SIG-M5 treated with dmso at 0.1 percent for 504 hours (cell line): ENCODE results near the gene CAMKK1.
"Not testable (repeated sequence)": the region's sequence is repeated elsewhere in the genome, so short reads cannot be mapped to it uniquely, and the experiment has no call there.

Experiments
- DNase-seq: peaks from one replicate; lab custom pipeline; 2025; ENCODE audit not compliant: unreplicated experiment; lab: John Stamatoyannopoulos, UW

The CAMKK1 gene

DNA sequence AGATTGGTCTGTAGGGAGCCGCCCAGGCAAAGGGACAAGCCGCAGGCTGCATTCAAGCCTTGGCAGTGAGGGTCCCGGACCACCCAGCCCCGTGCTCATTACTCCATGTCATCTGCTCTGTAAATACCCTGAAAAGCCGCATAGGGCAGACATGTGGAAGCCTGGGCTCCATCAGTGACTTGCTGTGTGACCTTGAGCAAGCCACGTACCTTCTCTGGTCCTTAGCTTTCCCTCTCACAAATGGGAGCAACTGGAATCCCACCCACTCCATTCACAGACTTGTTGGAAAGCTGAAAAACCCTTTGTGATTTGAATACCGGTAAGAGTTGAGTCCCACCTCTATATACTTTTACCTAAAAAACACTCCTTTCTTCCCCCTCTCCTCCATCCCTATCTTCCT, 11.9 kb downstream of the CAMKK1 start:
- no peak for DNase-seq

DNA sequence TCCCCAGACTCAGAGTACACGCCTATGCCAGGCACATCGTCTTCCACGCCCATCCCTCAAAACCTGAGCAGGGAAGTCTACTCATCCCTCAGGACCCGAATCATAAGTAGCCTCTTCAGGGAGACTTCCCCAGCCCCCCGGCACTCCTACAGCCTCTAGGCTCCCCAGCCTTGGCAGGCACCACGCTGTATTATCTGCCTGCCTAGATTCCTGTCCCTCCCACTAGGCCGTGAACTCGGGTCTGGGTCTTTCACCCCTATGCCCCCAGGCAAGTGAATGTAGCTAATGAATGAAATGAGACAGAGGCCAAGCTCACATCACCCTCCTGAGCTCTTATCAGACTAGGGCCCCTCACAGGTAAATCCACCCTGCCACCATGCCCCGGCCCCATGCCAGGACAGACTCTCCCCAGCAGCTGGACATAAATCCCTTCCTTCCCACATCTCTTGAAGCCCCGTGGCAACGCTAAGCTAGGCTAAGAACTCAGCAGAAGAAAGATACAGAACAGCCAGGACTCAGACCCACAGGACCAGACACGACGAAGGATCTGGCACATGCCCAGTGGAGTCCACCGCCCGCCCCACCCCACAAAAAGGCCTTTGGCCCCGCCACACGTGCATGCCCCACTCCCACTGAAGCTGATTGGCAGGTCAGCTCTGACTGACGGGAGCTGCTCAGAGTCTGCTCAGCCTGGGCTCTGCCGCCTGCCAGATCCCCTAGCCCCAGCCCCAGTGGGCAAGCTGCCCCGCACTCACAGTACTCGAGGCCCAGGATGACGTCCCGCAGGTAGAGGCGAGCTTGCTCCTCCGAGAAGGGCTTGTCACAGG, 13.0 kb downstream of the CAMKK1 start:
- no peak for DNase-seq

DNA sequence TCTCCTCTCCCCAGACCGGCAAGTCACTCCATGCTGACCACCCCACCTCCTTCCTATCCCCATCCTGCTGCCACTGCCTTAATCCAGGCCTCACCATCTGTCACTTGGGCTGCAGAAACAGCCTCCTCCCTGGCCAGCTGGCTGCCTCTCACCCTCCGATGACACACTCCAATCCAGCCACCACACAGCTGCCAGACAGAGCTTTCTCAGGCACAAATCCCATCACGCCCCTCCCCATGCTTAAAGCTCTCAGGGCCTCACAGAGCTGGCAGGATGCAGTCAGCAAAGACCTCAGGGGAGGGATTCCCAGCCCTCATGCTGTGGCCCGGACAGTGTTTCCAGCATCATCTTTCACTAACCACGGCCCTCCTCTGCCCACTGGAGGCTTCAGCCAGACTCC, 13.7 kb downstream of the CAMKK1 start:
- no peak for DNase-seq

DNA sequence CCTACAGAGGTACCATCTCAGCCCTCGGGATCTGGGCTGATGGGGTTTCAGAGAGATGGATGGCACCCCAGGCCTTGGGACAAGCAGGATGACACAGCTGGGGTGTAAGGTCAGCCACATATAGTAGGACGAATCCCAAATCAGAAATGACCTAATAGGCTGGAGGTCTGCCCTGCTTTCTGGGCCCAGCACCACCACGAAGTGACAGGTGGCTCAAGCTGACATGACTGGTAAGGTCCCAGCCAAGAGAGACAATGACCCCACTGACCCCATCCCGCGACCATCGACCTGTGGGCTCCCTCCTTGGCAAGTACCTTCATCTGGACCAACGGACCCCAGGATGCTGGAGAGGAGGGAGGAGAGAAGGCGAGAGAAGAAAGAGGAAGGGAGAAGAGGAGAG, 15.6 kb downstream of the CAMKK1 start:
- DNase-seq: no peak

DNA sequence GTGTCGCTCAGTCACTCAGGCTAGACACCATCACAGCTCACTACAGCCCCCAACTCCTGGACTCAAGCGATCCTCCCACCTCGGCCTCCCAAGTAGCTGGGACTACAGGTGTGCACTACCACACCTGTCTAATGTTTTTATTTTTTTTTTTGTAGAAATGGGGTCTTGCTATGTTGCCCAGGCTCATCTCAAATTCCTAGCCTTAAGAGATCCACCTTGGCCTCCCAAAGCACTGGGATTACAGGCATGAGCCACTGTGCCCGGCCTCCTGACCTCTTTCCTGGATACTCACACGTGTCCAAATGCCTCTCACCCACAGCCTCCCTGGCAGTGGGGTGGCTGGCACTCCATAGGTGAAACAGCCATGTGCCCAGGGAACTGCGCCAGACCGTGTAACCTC, 17.5 kb downstream of the CAMKK1 start:
- no peak for DNase-seq

DNA sequence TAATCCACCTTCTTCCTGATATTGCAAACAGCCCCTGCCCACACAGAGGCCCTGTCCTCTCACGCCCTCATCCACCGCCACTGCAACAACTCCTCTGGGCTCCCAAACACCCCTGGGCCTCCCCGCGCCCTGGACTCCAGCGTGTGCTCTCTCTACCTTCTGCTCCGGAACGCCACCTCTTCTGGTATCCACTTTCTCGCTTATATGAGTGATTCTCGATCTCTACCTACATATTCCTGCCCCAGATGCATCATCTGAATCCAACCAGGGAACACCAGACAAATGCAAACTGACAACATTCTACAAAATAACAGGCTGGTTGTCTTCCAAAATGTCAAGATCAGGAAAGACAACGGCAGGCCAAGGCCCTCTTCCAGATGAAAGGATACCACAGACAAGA, 19.0 kb downstream of the CAMKK1 start:
- DNase-seq: no peak

DNA sequence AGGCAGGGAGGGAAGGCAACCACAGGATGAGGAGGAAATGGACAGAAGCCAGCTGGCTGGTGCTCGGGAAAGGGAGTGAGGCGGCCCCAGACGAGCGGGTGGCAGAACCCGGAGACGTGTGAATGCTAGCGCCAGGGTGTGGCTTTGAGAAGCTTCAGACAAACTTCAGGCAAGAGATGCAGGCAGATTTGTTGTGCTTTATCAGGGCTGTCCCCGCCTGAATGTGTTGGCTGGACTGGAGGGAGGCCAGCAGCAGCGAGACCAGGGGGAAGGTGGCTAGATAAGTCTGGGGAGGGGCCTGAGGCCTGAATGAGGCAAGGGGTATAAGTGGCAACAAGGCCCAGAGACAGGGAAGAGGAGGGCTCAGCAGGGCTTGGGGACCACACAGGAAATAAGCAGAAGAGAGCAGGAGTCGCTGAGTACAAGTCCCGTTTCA, 22.0 kb downstream of the CAMKK1 start:
- no peak for DNase-seq

DNA sequence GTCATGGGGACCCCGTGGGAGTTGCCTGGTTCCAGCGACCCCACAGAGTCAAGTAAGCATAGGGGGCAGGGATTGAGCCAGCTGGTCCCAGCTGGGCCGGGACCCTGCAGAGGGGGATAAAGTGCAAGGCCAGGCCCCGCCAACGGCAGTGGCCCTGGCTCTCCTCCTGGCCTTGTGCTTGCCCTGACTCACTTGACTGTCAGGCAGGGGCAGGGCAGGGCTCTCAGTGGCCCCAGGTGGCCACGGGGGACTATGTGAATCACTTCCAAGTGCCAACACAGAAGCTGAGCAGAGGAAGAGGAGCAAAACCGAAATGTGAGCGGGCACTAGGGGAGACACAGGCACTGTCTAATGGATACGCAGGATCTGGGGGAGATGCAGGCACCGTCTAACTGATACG, 25.2 kb downstream of the CAMKK1 start:
- no peak for DNase-seq

DNA sequence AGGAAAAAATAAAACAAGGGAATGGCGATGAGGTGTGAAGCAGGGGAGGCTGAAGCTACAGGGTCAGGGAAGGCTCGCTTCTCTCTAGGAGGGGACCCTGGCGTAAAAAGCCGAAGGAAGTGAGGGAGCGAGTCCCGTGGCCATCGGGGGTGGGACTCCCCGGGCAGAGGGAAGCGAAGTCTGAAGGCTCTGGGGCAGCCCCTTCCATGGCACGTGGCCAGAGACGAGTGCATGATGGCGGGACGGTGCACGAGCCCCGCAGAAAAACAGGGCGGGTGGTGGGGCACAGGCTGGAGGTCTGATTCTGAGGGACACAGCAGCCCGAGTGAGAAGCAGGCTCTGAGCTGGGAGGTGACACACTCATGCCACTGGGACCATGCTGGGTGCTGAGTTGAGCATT, 25.7 kb downstream of the CAMKK1 start:
- DNase-seq: no peak

DNA sequence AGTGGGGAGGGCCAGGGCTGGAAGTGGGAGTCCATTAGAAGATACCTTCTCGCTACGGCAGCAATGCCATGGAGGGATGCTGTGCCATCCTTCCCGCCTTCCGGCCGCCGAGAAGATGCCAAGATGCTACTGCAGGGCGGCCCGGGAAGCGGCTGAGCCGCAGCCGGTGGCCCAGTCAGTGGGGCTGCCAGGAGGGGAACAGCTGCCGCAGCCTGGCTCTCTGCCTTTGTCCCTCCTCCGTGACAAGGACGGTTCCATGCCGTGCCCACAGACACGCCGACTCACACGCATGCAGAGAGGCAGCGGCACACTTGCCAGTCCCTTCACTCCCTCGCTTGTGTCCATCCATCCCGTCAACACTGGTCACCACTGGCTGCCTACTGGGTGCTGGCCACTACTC, 26.6 kb downstream of the CAMKK1 start:
- no peak for DNase-seq

DNA sequence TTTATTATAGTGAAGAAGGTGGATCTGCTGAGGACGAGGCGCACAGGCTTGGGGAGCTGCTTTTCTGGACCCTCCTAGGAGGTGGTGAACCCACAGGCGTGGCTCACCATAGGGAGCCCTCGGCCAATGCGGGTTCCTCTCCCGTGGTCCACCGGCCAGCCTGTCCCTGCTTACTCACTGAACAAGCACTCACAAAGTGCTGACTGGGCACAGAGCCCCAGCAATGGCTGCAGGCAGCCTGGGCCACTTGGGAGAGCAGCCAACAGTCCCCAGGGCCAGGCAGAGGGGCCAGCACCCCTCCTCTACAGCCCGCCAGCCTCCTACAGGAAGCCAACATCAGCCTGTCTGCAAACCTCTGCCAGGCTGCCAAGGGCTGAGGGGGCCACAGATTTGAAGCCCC, 27.7 kb downstream of the CAMKK1 start:
- no peak for DNase-seq

DNA sequence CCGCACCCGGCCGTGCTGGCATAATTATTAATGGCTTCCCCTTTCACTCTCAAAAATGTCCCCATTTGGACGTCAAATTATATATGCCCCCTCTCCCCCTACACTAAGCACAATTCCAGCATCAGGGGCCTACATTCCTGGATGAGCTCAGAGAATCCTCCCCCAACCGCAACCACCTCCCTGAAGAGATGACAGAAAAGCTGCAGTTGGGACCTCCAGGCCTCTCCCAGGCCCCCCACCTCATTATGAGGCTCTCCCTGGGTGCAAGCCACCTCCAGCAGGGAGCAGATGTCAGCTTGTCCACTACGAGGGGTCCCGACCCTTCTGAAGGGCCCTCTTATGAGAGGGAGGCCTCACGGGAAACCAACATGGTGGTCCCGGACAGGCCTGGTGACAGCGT, 28.3 kb downstream of the CAMKK1 start:
- no peak for DNase-seq

DNA sequence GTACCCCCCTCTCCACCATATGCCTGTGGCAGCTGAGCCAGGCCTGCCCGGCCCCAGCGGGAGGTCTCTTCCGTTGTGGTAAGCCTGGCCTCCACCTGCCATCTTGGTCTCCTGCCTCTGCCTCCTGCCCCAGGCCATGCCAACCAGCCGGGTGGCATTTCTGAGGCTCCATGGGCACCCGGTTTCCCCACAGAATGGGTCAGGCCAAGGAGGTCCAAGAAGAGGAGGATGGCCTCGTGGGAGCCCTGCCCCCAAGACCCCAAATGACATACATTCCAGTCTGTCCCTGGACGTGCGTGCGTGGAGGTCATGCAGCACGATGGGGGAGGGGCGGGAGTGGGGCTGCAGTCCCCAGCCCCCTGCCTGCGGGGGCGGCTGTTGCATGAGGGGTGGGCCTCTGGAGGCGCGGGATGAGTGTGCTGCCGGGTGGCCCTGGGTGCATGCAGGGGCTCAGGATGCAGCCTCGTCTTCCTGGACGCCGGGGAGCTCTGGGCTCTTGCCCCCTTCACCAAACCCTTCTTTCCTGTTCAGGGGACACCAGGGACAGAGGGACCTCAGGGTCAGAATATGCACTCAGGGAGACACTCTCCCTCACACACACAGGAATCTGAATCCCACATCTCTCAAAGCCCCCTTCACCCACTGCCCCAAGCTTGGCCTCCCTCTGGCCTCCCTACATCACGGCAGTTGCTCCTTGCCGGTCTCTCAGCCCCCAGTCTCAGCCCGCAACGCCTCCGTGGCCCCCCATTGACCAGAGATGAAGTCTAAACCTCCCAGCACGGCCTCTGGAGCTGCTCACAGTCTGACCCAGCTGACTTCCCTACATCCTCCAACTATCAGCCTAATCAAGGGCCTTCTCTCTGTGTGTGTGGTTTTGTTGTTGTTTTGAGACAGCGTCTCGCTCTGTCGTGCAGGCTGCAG, 30.8 kb downstream of the CAMKK1 start:
- no peak for DNase-seq

DNA sequence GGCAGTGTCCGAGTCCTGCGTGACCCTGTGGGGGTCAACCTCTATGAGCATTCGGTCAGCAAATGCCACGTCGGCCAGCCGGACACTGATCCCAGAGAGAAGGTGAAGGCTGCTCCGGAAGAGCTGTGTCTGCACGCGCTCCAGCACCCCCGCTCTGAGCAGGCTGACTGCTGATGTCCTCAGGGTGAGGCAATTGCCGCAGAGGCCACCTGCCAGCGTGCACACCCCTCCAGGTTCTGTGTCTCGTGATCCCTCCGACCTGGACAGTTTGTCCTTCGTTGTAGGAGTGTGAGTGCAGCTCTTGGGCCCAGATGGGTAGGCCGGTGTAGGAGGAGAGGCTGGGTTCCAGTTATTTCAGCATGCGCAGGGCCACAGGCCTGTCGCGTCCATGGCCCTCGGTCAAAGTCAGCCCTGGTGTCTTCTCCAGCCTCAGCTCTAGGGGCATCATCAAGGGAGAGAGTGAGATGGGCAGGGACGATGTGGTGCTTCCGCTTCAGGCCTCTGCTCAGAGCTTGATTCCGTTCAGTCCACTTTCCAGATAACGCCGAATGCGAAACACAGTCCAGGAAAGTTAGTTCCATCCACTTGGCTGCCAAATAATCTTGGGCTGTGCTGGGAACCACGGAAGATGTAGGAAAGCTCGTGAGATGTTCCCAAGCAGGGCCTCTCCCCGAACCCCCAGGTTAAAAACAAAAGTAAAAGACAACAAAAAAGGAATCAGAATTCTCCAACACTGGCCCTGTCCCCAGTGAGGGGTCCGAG, 31.7 kb downstream of the CAMKK1 start:
- DNase-seq: no peak

DNA sequence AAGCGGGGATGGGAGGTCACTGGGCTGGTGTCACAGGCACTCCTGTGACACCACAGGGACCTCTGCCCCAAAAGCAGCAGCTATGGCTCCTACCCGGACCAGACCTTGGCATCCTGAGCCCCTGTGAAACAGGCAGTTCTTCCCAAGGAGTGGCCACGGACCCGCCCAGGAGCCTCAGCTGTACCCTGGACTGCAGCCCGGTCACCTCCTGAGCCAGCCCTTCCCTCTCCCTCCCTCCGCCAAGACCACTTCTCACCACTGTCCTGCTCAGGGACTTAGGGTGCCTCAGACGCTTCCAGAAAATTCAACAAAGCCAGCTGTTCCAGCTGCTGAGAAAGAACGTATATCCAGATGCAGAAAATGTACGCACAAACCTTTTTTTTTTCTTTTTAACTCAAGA, 32.9 kb downstream of the CAMKK1 start:
- DNase-seq: no peak

DNA sequence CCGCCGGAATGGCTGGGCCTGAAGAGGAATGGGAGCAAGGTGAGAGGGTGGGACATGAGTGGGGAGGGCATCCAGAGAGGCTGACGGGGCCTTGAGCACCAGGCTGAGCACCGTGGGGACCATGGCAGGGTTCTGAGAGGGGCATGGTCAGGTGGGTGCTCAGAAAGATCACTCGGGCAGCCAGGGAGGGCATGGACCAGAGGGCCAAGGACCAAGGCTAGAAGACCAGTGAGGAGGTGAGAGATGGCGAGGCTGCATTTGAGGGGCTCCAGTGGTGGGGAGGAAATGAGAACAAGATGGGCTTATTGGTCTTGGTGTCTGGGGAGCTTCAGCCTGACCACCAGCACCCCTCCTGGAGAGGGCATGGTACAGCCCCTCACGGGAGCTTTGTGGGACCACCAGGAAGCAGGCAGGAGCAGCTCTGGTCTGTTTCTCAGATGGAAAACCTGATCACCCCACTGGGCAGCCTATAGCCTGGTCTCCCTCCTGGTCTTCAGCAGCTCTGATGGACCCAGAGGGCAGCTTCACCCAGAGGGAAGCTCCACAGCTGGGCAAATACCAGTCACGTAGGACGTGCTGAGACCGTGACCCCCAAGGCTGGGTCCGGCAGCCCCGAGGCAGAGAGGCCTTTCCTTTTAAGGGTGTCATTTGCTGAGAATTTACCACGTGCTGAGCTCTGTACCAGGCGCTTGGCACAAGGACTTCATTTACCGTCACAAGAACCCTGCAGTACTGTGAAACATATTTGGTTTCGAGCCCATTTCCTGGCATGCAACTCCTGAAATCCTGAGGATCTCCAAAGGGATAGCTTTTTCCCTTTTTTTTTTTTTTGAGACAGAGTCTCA, 35.4 kb downstream of the CAMKK1 start:
- DNase-seq: no peak

DNA sequence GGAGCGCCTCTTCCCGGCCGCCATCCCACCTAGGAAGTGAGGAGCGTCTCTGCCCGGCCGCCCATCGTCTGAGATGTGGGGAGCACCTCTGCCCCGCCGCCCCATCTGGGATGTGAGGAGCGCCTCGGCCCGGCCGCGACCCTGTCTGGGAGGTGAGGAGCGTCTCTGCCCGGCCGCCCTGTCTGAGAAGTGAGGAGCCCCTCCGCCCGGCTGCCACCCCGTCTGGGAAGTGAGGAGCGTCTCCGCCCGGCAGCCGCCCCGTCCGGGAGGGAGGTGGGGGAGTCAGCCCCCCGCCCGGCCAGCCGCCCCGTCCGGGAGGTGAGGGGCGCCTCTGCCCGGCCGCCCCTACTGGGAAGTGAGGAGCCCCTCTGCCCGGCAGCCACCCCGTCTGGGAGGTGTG, 38.6 kb downstream of the CAMKK1 start:
- not testable (repeated sequence) for DNase-seq

DNA sequence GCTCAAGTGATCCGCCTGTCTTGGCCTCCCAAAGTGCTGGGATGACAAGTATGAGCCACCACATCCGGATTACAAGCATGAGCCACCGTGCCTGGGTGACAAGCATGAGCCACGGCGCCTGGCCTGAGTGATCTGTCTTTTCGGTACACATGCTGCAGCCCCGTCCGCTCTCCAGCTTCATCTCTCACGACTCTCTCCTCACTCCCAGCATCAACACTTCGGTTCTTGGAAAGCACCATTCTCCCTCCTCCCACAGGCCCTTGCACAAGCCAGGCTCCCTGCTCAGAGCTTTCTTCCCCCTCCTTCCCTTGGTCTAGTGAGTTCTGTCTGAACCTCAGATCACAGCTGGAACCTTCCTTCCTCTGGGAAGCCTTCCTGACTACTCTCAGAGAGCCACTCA, 40.3 kb downstream of the CAMKK1 start:
- no peak for DNase-seq

DNA sequence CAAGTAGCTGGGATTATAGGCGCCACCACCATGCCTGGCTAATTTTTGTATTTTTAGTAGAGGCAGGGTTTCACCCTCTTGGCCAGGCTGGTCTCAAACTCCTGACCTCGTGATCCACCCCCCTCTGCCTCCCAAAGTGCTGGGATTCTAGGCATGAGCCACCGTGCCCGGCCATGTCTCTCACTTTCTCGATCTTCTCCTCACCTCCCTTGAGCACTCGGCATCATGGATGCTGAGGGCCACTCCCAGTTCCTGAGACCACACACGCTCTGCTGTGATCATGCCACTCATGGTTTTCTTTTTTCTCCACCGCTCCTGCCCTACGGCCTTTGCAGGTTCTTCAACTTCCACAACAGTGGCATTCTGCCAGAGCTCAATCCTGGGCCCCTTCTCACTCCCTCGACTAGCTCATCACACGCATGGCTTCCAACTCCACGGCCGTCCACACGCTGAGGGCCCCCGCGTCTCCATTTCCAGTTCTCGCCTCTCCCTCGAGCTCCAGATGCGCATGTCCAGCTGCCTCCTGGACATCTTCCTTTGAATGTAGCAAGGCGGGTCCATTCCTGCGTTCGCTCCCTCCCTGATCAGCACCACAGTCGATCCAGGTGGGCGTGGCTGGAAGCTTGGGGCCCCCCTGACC, 41.3 kb downstream of the CAMKK1 start:
- DNase-seq: no peak

DNA sequence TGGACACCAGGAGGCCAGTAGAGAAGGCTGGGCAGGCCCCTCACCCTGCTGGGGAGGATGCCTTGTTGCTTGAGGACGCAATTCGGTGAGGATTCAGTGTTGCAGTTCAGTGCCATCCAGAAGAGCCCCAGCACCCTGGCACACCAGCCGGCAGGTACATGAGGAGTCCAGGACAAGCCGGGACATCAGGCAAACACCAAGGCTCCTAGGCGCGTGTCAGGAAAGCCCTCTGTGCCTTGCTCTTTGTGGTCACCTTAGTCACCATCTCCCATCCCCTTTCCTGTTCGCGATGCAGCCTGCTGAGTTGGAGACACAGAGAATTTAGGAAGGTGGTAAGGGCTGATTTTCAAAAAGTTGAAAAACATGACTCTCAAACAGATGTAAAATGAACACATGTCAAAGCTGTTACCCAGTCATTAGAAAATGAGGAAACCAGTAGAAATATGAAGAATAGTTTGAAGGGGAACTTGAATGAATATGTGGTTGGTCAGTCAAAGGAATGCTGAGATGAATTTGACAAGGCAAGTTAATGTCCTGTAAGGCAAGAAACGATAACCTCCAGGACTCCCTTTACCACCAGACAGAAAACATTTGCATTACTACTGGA, 44.5 kb downstream of the CAMKK1 start:
- DNase-seq: no peak
